Retinal pigment epithelial cell (primary cell): ENCODE data around the gene MEIS1.
A peak's percentile ranks its signal among the peaks of the same experiment; 100 is the strongest.

ENCODE experiments used
- DNase-seq: peaks from one replicate; pipeline ENCODE4 v3.0.0-alpha.2; 2010; ENCODE audit warnings: low read depth
- H3K4me3 ChIP-seq: 2 replicates; pipeline ENCODE4 v1.5.1; 2011; ENCODE audit warnings: mild to moderate bottlenecking, low read length, control low read depth, moderate library complexity
- CTCF ChIP-seq: conservative IDR thresholded peaks from 2 replicates; pipeline ENCODE4 v1.5.1; 2011; ENCODE audit warnings: low read depth, low read length, control low read depth, inconsistent platforms

MEIS1 gene

GRCh38 chr2:66426244-66427111 lies 8.4 kb upstream of the MEIS1 start:
- no peak for DNase-seq
- TF ChIP-seq CTCF: no peak
- peak overlapping the region; percentile 34 for H3K4me3 ChIP-seq

GRCh38 chr2:66427300-66427699 lies 7.6 kb upstream of the MEIS1 start:
- no peak overlapping the region for H3K4me3 ChIP-seq
- TF ChIP-seq CTCF: no peak
- no peak for DNase-seq

- DNase-seq: no peak
- no peak overlapping the region for H3K4me3 ChIP-seq
- TF ChIP-seq CTCF: peak; percentile 98
Observed at GRCh38 chr2:66428986-66429612, 5.8 kb upstream of the MEIS1 start.

- DNase-seq: no peak
- H3K4me3 ChIP-seq: no peak overlapping the region
- no peak for TF ChIP-seq CTCF
Observed at GRCh38 chr2:66429693-66430504, 5.0 kb upstream of the MEIS1 start.

- TF ChIP-seq CTCF: no peak
- H3K4me3 ChIP-seq: no peak overlapping the region
- no peak for DNase-seq
Observed at GRCh38 chr2:66430505-66431273, 4.2 kb upstream of the MEIS1 start.

- DNase-seq: no peak
- no peak for TF ChIP-seq CTCF
- H3K4me3 ChIP-seq: no peak overlapping the region
Observed at GRCh38 chr2:66431274-66431642, 3.7 kb upstream of the MEIS1 start.
